SU-DHL-6 (cell line): ENCODE measurements around the gene PCCB.

ENCODE experiments used
- EZH2phosphoT487 ChIP-seq: fragments of 200-600 bp; sonication (generic), shearing (Covaris generic); conservative IDR thresholded peaks from 2 replicates; pipeline ENCODE4 v1.6.1; 2018; ENCODE audit warnings: mild to moderate bottlenecking, antibody characterized with exemption, low read length, moderate library complexity, mixed read lengths
- TF ChIP-seq, protein P1 (sequence below): fragments of 200-600 bp; sonication (generic); IDR thresholded peaks from one replicate; pipeline ENCODE4 v1.5.1; 2017; ENCODE audit warnings: antibody characterized with exemption, mild to moderate bottlenecking, low read length, moderate library complexity; ENCODE audit not compliant: insufficient read depth, poor library complexity, severe bottlenecking

GRCh38 chr3:136237961-136238649 is 12.0 kb upstream of the PCCB start:
- TF ChIP-seq, protein P1, sequence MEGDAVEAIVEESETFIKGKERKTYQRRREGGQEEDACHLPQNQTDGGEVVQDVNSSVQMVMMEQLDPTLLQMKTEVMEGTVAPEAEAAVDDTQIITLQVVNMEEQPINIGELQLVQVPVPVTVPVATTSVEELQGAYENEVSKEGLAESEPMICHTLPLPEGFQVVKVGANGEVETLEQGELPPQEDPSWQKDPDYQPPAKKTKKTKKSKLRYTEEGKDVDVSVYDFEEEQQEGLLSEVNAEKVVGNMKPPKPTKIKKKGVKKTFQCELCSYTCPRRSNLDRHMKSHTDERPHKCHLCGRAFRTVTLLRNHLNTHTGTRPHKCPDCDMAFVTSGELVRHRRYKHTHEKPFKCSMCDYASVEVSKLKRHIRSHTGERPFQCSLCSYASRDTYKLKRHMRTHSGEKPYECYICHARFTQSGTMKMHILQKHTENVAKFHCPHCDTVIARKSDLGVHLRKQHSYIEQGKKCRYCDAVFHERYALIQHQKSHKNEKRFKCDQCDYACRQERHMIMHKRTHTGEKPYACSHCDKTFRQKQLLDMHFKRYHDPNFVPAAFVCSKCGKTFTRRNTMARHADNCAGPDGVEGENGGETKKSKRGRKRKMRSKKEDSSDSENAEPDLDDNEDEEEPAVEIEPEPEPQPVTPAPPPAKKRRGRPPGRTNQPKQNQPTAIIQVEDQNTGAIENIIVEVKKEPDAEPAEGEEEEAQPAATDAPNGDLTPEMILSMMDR = no peak
- no peak for TF ChIP-seq EZH2phosphoT487
